Caco-2 (cell line): ENCODE results near the gene PIGQ. TPM values are rescaled to one million over a fixed set of nuclear protein-coding genes. Genes with fewer than 3 reads are reported as not detected.

Experiments
- BruUV-seq: library from RNA; stranded (reverse); fragments of 400-500 nt; replicated peaks from 2 replicates; lab custom pipeline; 2021; lab: Mats Ljungman, UMichigan
- CTCF ChIA-PET: fragments of 300-600 bp; sonication (Branson Sonifier 250); formaldehyde crosslinking; loops from one replicate; lab custom pipeline; 2022; ENCODE audit warnings: antibody characterized with exemption; lab: Charles Lee
- POLR2A ChIA-PET: fragments of 300-600 bp; sonication (Branson Sonifier 250); formaldehyde crosslinking; loops from one replicate; lab custom pipeline; 2022; ENCODE audit warnings: antibody characterized with exemption; lab: Charles Lee
- DNase-seq, 2 experiments: peaks; one replicate each; pipeline versions ENCODE4 v3.0.0 to v3.0.0-alpha.2; 2020 to 2022
- H3K27me3 ChIP-seq: replicated peaks from 2 replicates; pipeline ENCODE4 v1.6.0; 2011; ENCODE audit warnings: low read length; ENCODE audit not compliant: control insufficient read depth, insufficient read depth
- H3K36me3 ChIP-seq: 2 replicates; pipeline ENCODE4 v1.5.1; 2011; ENCODE audit warnings: low read length; ENCODE audit not compliant: control insufficient read depth, insufficient read depth
- H3K4me1 ChIP-seq: fragments of 250-450 bp; sonication (Bioruptor Pico); 2 replicates; pipeline ENCODE4 v1.5.1; 2020; ENCODE audit warnings: mild to moderate bottlenecking
- H3K4me3 ChIP-seq: 2 replicates; pipeline ENCODE4 v1.5.1; 2011; ENCODE audit warnings: low read depth, mild to moderate bottlenecking, control low read depth, low read length
- H3K9me3 ChIP-seq: fragments of 250-450 bp; sonication (Bioruptor Pico); 2 replicates; pipeline ENCODE4 v1.5.1; 2020; ENCODE audit warnings: mild to moderate bottlenecking, moderate library complexity
- H3K27ac Mint-ChIP-seq: one replicate; pipeline ENCODE4 v1.8.0; 2022; ENCODE audit warnings: mixed read lengths; ENCODE audit not compliant: unreplicated experiment
- H3K27me3 Mint-ChIP-seq: one replicate; pipeline ENCODE4 v1.8.0; 2022; ENCODE audit warnings: mixed read lengths; ENCODE audit not compliant: insufficient read depth, unreplicated experiment
- H3K36me3 Mint-ChIP-seq: one replicate; pipeline ENCODE4 v1.8.0; 2022; ENCODE audit warnings: mild to moderate bottlenecking, mixed read lengths; ENCODE audit not compliant: insufficient read depth, unreplicated experiment
- H3K4me1 Mint-ChIP-seq: one replicate; pipeline ENCODE4 v1.8.0; 2022; ENCODE audit warnings: low read depth, mixed read lengths; ENCODE audit not compliant: unreplicated experiment
- H3K4me3 Mint-ChIP-seq: one replicate; pipeline ENCODE4 v1.8.0; 2022; ENCODE audit warnings: mild to moderate bottlenecking, moderate library complexity, mixed read lengths; ENCODE audit not compliant: unreplicated experiment
- H3K9me3 Mint-ChIP-seq: one replicate; pipeline ENCODE4 v1.8.0; 2022; ENCODE audit warnings: mixed read lengths; ENCODE audit not compliant: unreplicated experiment
- CTCF ChIP-seq, 2 experiments: fragments of 200-600 bp in 1 of 2; IDR thresholded peaks; 1 replicate in 1 of 2; 2 replicates in 1 of 2; pipeline versions ENCODE4 v1.5.1 to v1.8.0; 2011 to 2022; ENCODE audit warnings: antibody characterized with exemption in 1 of 2, control low read depth in 1 of 2, inconsistent platforms in 1 of 2, low read depth in 1 of 2, low read length in 1 of 2, mild to moderate bottlenecking in 1 of 2, moderate library complexity in 1 of 2; ENCODE audit not compliant: insufficient read depth in 1 of 2, severe bottlenecking in 1 of 2, unreplicated experiment in 1 of 2
- intact Hi-C: fragments of 100-400 bp; cut with micrococcal nuclease; formaldehyde crosslinking; loops from one replicate; pipeline ENCODE4 v1.10.0; 2022; ENCODE audit not compliant: unreplicated experiment
- total RNA-seq: library from RNA; stranded (reverse); gene quantifications from 2 replicates; pipeline ENCODE4 v1.2.3, GENCODE V29; 2022

Gene PIGQ
- total RNA-seq, 1 experiment from 2014 or later: 45.8 TPM

GRCh38 chr16:567373-568256 lies 2.2 kb upstream of the PIGQ start:
- Mint-ChIP-seq H3K36me3 (peaks cover 5% of the 10 kb centered on the region), H3K4me3 (no peak overlapping the region), H3K4me1 (peaks cover 12% of the 10 kb centered on the region), H3K27me3 (no peaks in the 10 kb centered on the region), H3K27ac (no peak overlapping the region), H3K9me3 (no peaks in the 10 kb centered on the region)
- Histone ChIP-seq H3K4me3 (no peak overlapping the region), H3K4me1 (peaks cover 9% of the 10 kb centered on the region; the same call in 1 of the 2 replicates), H3K9me3 (no peaks in the 10 kb centered on the region), H3K27me3 (no peaks in the 10 kb centered on the region), H3K36me3 (no peaks in the 10 kb centered on the region)
- ChIA-PET POLR2A (no interaction called here), CTCF (no interaction called here)
- no peak for TF ChIP-seq CTCF (IDR thresholded peaks at IDR 0.05; ENCODE audit: insufficient read depth in 1 of 2, low read depth in 1 of 2, low read length in 1 of 2, severe bottlenecking in 1 of 2, unreplicated experiment in 1 of 2)
- intact Hi-C loops: no loop called here
- no TSS peak for BruUV-seq
- DNase-seq: no peak

GRCh38 chr16:568401-569258 lies 1.1 kb upstream of the PIGQ start:
- Histone ChIP-seq H3K36me3 (no peaks in the 10 kb centered on the region), H3K9me3 (no peaks in the 10 kb centered on the region), H3K4me1 (peaks cover 9% of the 10 kb centered on the region; the same call in 1 of the 2 replicates), H3K4me3 (peak overlapping the region; percentile 59), H3K27me3 (no peaks in the 10 kb centered on the region)
- Mint-ChIP-seq H3K27me3 (no peaks in the 10 kb centered on the region), H3K36me3 (peaks cover 5% of the 10 kb centered on the region), H3K27ac (peak overlapping the region; percentile 82), H3K4me1 (peaks cover 12% of the 10 kb centered on the region), H3K9me3 (no peaks in the 10 kb centered on the region), H3K4me3 (peak overlapping the region; percentile 75)
- no peak for DNase-seq
- CTCF ChIA-PET: interaction anchor here (0.6 kb wide), 1 partner anchor 8 kb away, joined by 3 read pairs; no protein-coding TSS in a partner anchor
- POLR2A ChIA-PET: no interaction called here
- intact Hi-C loops: no loop called here
- no peak for TF ChIP-seq CTCF (IDR thresholded peaks at IDR 0.05; ENCODE audit: insufficient read depth in 1 of 2, low read depth in 1 of 2, low read length in 1 of 2, severe bottlenecking in 1 of 2, unreplicated experiment in 1 of 2)
- BruUV-seq: no TSS peak
